ENCODE measurements around the gene RBMS3.

RBMS3 gene

GRCh38 chr3:29277249-29277648, 3.6 kb upstream of the RBMS3 start:
- DNase-seq (ENCODE audit: low read depth in 2 of 2): no peak

- no peak for DNase-seq (ENCODE audit: low read depth in 2 of 2)
Observed at GRCh38 chr3:29279286-29279685, 1.6 kb upstream of the RBMS3 start.

GRCh38 chr3:29279806-29280205, 1.1 kb upstream of the RBMS3 start:
- no peak for DNase-seq (ENCODE audit: low read depth in 2 of 2)

- no peak for DNase-seq (ENCODE audit: low read depth in 2 of 2)
Observed at GRCh38 chr3:29281094-29281343, 148 bp downstream of the RBMS3 start.

- DNase-seq (ENCODE audit: low read depth in 2 of 2): no peak
Observed at GRCh38 chr3:29281344-29282241, 722 bp downstream of the RBMS3 start.

GRCh38 chr3:29282427-29283230, 1.8 kb downstream of the RBMS3 start:
- no peak for DNase-seq (ENCODE audit: low read depth in 2 of 2)

GRCh38 chr3:29283231-29284119, 2.6 kb downstream of the RBMS3 start:
- DNase-seq (ENCODE audit: low read depth in 2 of 2): no peak

- no peak for DNase-seq (ENCODE audit: low read depth in 2 of 2)
Observed at GRCh38 chr3:29284497-29284896, 3.6 kb downstream of the RBMS3 start.

GRCh38 chr3:29285471-29286071, 4.7 kb downstream of the RBMS3 start:
- DNase-seq (ENCODE audit: low read depth in 2 of 2): no peak

- no peak for DNase-seq (ENCODE audit: low read depth in 2 of 2)
Observed at GRCh38 chr3:29286478-29287240, 5.8 kb downstream of the RBMS3 start.

GRCh38 chr3:29290596-29290995, 9.7 kb downstream of the RBMS3 start:
- no peak for DNase-seq (ENCODE audit: low read depth in 2 of 2)

- DNase-seq (ENCODE audit: low read depth in 2 of 2): no peak
Observed at GRCh38 chr3:29291260-29291981, 10.6 kb downstream of the RBMS3 start.

GRCh38 chr3:29291982-29292363, 11.1 kb downstream of the RBMS3 start:
- no peak for DNase-seq (ENCODE audit: low read depth in 2 of 2)

GRCh38 chr3:29293421-29293820, 12.6 kb downstream of the RBMS3 start:
- no peak for DNase-seq (ENCODE audit: low read depth in 2 of 2)

GRCh38 chr3:29297998-29298397, 17.1 kb downstream of the RBMS3 start:
- DNase-seq (ENCODE audit: low read depth in 2 of 2): no peak

- no peak for DNase-seq (ENCODE audit: low read depth in 2 of 2)
Observed at GRCh38 chr3:29301332-29302019, 20.6 kb downstream of the RBMS3 start.

- DNase-seq (ENCODE audit: low read depth in 2 of 2): no peak
Observed at GRCh38 chr3:29302619-29303018, 21.7 kb downstream of the RBMS3 start.

GRCh38 chr3:29307295-29307694, 26.4 kb downstream of the RBMS3 start:
- no peak for DNase-seq (ENCODE audit: low read depth in 2 of 2)

- DNase-seq (ENCODE audit: low read depth in 2 of 2): no peak
Observed at GRCh38 chr3:29310865-29311264, 30.0 kb downstream of the RBMS3 start.

- DNase-seq (ENCODE audit: low read depth in 2 of 2): no peak
Observed at GRCh38 chr3:29311795-29312194, 30.9 kb downstream of the RBMS3 start.

Measured in stimulated activated CD4-positive, alpha-beta T cell treated with anti-CD3 and anti-CD28 coated beads, Interleukin-12 subunit alpha, Interleukin-12 subunit beta, amount 100 ng/mL, for 24 hours (primary cell).